Measurements from ENCODE around the gene MBNL2. TPM values are rescaled to one million over a fixed set of nuclear protein-coding genes. Genes with fewer than 3 reads are reported as not detected.

MBNL2 gene
- total RNA-seq, 1 experiment from 2014 or later: 74.3 TPM

- no peak for TF ChIP-seq CTCF (IDR thresholded peaks at IDR 0.05; ENCODE audit: unreplicated experiment)
- no peaks in the 10 kb centered on the region for H3K27me3 Mint-ChIP-seq (ENCODE audit: insufficient read depth, unreplicated experiment)
- CTCF ChIA-PET: interaction anchor here (0.8 to 2.3 kb wide), 2 partner anchors 13 to 209 kb away, joined by 4 to 7 read pairs; no protein-coding TSS in a partner anchor
- peaks cover 16% of the 10 kb centered on the region for H3K36me3 Mint-ChIP-seq (ENCODE audit: insufficient read depth, unreplicated experiment)
- no TSS peak for BruUV-seq (replicated peaks)
- POLR2A ChIA-PET: interaction anchor here (1.2 to 7.6 kb wide), 3 partner anchors 12 to 45 kb away, joined by 3 to 63 read pairs (median 6); partner anchors contain the start of gene MBNL2
- H3K9me3 Mint-ChIP-seq (ENCODE audit: unreplicated experiment): no peaks in the 10 kb centered on the region
- peaks cover 22% of the 10 kb centered on the region for H3K4me1 Mint-ChIP-seq (ENCODE audit: insufficient read depth, unreplicated experiment)
- DNase-seq (ENCODE audit: unreplicated experiment): no peak
- no peak overlapping the region for H3K27ac Mint-ChIP-seq (ENCODE audit: low read depth, unreplicated experiment)
- intact Hi-C loops (cut with micrococcal nuclease): no loop called here
- H3K4me3 Mint-ChIP-seq (ENCODE audit: unreplicated experiment): no peak overlapping the region
Measured at GRCh38 chr13:97237388-97237787, 15.3 kb downstream of the MBNL2 start.

- Mint-ChIP-seq H3K4me3 (ENCODE audit: unreplicated experiment) (no peak overlapping the region), H3K4me1 (ENCODE audit: insufficient read depth, unreplicated experiment) (peaks cover 28% of the 10 kb centered on the region), H3K36me3 (ENCODE audit: insufficient read depth, unreplicated experiment) (peaks cover 26% of the 10 kb centered on the region), H3K27ac (ENCODE audit: low read depth, unreplicated experiment) (no peak overlapping the region), H3K27me3 (ENCODE audit: insufficient read depth, unreplicated experiment) (no peaks in the 10 kb centered on the region), H3K9me3 (ENCODE audit: unreplicated experiment) (no peaks in the 10 kb centered on the region)
- CTCF ChIA-PET: no interaction called here
- POLR2A ChIA-PET: interaction anchor here (0.8 to 3.2 kb wide), 2 partner anchors 12 to 16 kb away, joined by 3 to 22 read pairs; no protein-coding TSS in a partner anchor
- intact Hi-C loops (cut with micrococcal nuclease): no loop called here
- BruUV-seq (replicated peaks): no TSS peak
- TF ChIP-seq CTCF (IDR thresholded peaks at IDR 0.05; ENCODE audit: unreplicated experiment): no peak
- DNase-seq (ENCODE audit: unreplicated experiment): no peak
Measured at GRCh38 chr13:97238432-97238831, 16.3 kb downstream of the MBNL2 start.

- peaks cover 32% of the 10 kb centered on the region for H3K4me1 Mint-ChIP-seq (ENCODE audit: insufficient read depth, unreplicated experiment)
- BruUV-seq (replicated peaks): no TSS peak
- H3K27me3 Mint-ChIP-seq (ENCODE audit: insufficient read depth, unreplicated experiment): no peaks in the 10 kb centered on the region
- intact Hi-C loops (cut with micrococcal nuclease): no loop called here
- H3K36me3 Mint-ChIP-seq (ENCODE audit: insufficient read depth, unreplicated experiment): peaks cover 26% of the 10 kb centered on the region
- no peak for DNase-seq (ENCODE audit: unreplicated experiment)
- no peak overlapping the region for H3K4me3 Mint-ChIP-seq (ENCODE audit: unreplicated experiment)
- POLR2A ChIA-PET: interaction anchor here (0.8 to 3.2 kb wide), 5 partner anchors 8 to 1562 kb away, joined by 3 to 22 read pairs (median 3); partner anchors contain the start of gene DNAJC3
- no peak overlapping the region for H3K27ac Mint-ChIP-seq (ENCODE audit: low read depth, unreplicated experiment)
- CTCF ChIA-PET: interaction anchor here (1.3 to 4.3 kb wide), 4 partner anchors 8 to 15 kb away, joined by 3 to 18 read pairs (median 4); no protein-coding TSS in a partner anchor
- no peak for TF ChIP-seq CTCF (IDR thresholded peaks at IDR 0.05; ENCODE audit: unreplicated experiment)
- no peaks in the 10 kb centered on the region for H3K9me3 Mint-ChIP-seq (ENCODE audit: unreplicated experiment)
Measured at GRCh38 chr13:97238883-97239282, 16.8 kb downstream of the MBNL2 start.

GRCh38 chr13:97239306-97239705, 17.2 kb downstream of the MBNL2 start:
- no peaks in the 10 kb centered on the region for H3K27me3 Mint-ChIP-seq (ENCODE audit: insufficient read depth, unreplicated experiment)
- no peaks in the 10 kb centered on the region for H3K9me3 Mint-ChIP-seq (ENCODE audit: unreplicated experiment)
- no peak overlapping the region for H3K27ac Mint-ChIP-seq (ENCODE audit: low read depth, unreplicated experiment)
- peaks cover 30% of the 10 kb centered on the region for H3K36me3 Mint-ChIP-seq (ENCODE audit: insufficient read depth, unreplicated experiment)
- peaks cover 37% of the 10 kb centered on the region for H3K4me1 Mint-ChIP-seq (ENCODE audit: insufficient read depth, unreplicated experiment)
- TF ChIP-seq CTCF (IDR thresholded peaks at IDR 0.05; ENCODE audit: unreplicated experiment): no peak
- ChIA-PET POLR2A (interaction anchor here (0.6 to 3.3 kb wide), 9 partner anchors 9 to 1563 kb away, joined by 3 to 22 read pairs (median 3); partner anchors contain the start of gene DNAJC3), CTCF (interaction anchor here (1.3 to 4.3 kb wide), 4 partner anchors 9 to 15 kb away, joined by 3 to 18 read pairs (median 4); no protein-coding TSS in a partner anchor)
- intact Hi-C loops (cut with micrococcal nuclease): no loop called here
- BruUV-seq (replicated peaks): no TSS peak
- H3K4me3 Mint-ChIP-seq (ENCODE audit: unreplicated experiment): no peak overlapping the region
- no peak for DNase-seq (ENCODE audit: unreplicated experiment)

Measured in MCF 10A (cell line).